WTC11 (cell line): ENCODE data around the gene GK2. TPM values are rescaled to one million over a fixed set of nuclear protein-coding genes. Genes with fewer than 3 reads are reported as not detected.

Experiments
- ATAC-seq: fragments of 200-7000 bp; cut with Tn5 transposase; 2 replicates; pipeline ENCODE4 v1.10.0; 2021; ENCODE audit warnings: mild to moderate bottlenecking, moderate library complexity
- Bru-seq: library from RNA; stranded (reverse); fragments of 400-500 nt; gene quantifications from one replicate; lab custom pipeline; 2021; lab: Mats Ljungman, UMichigan
- CTCF ChIA-PET: fragments of 300-600 bp; sonication (Branson Sonifier 250); formaldehyde crosslinking; loops from one replicate; lab custom pipeline; 2021; ENCODE audit warnings: antibody characterized with exemption; lab: Charles Lee
- POLR2A ChIA-PET: fragments of 350-600 bp; sonication (Branson Sonifier 250); formaldehyde crosslinking; loops from one replicate; lab custom pipeline; 2021; ENCODE audit warnings: antibody characterized with exemption; lab: Charles Lee
- DNase-seq: peaks from one replicate; pipeline ENCODE4 v3.0.0; 2021; ENCODE audit warnings: low spot score
- H3K27ac Mint-ChIP-seq: 2 replicates; pipeline ENCODE4 v1.8.0; 2021; ENCODE audit warnings: mixed read lengths
- H3K27me3 Mint-ChIP-seq: 2 replicates; pipeline ENCODE4 v1.8.0; 2021; ENCODE audit warnings: low read depth, mild to moderate bottlenecking, moderate library complexity, mixed read lengths
- H3K36me3 Mint-ChIP-seq: 2 replicates; pipeline ENCODE4 v1.8.0; 2021; ENCODE audit warnings: mixed read lengths
- H3K4me1 Mint-ChIP-seq: 2 replicates; pipeline ENCODE4 v1.8.0; 2022; ENCODE audit warnings: mixed read lengths
- H3K4me3 Mint-ChIP-seq: 2 replicates; pipeline ENCODE4 v1.8.0; 2021; ENCODE audit warnings: mild to moderate bottlenecking, moderate library complexity, mixed read lengths
- H3K9me3 Mint-ChIP-seq: 2 replicates; pipeline ENCODE4 v1.8.0; 2021; ENCODE audit warnings: mixed read lengths
- AFF4 ChIP-seq: sonication (generic); formaldehyde crosslinking; IDR thresholded peaks from 2 replicates; pipeline ENCODE4 v1.8.1; 2023; ENCODE audit warnings: mild to moderate bottlenecking, missing genetic modification reagents, borderline replicate concordance
- CBFB ChIP-seq: sonication (generic); formaldehyde crosslinking; IDR thresholded peaks from 2 replicates; pipeline ENCODE4 v1.8.1; 2022; ENCODE audit warnings: mild to moderate bottlenecking, low read depth, missing genetic modification reagents
- E2F5 ChIP-seq: sonication (generic); formaldehyde crosslinking; IDR thresholded peaks from 2 replicates; pipeline ENCODE4 v1.8.1; 2022; ENCODE audit warnings: mild to moderate bottlenecking, moderate library complexity, missing genetic modification reagents
- FOXP1 ChIP-seq: sonication (generic); formaldehyde crosslinking; IDR thresholded peaks from 2 replicates; pipeline ENCODE4 v1.8.0; 2022; ENCODE audit warnings: missing genetic modification reagents, mild to moderate bottlenecking, moderate library complexity, borderline replicate concordance
- FOXP4 ChIP-seq: sonication (generic); formaldehyde crosslinking; IDR thresholded peaks from 2 replicates; pipeline ENCODE4 v1.8.0; 2022; ENCODE audit warnings: mild to moderate bottlenecking, missing genetic modification reagents
- GABPB1 ChIP-seq: sonication (generic); formaldehyde crosslinking; IDR thresholded peaks from 2 replicates; pipeline ENCODE4 v1.8.1; 2023; ENCODE audit warnings: mild to moderate bottlenecking, missing genetic modification reagents
- GTF2I ChIP-seq: fragments of 250-450 bp; sonication (Bioruptor Pico); conservative IDR thresholded peaks from 2 replicates; pipeline ENCODE4 v1.4.0; 2021; ENCODE audit warnings: mild to moderate bottlenecking
- HMGA2 ChIP-seq: fragments of 250-450 bp; sonication (Bioruptor Pico); IDR thresholded peaks from 2 replicates; pipeline ENCODE4 v1.4.0; 2021; ENCODE audit warnings: mild to moderate bottlenecking, moderate library complexity
- IRF2 ChIP-seq: sonication (generic); formaldehyde crosslinking; IDR thresholded peaks from 2 replicates; pipeline ENCODE4 v1.8.0; 2022; ENCODE audit warnings: low read depth, missing genetic modification reagents, borderline replicate concordance
- MAX ChIP-seq: sonication (generic); formaldehyde crosslinking; IDR thresholded peaks from 2 replicates; pipeline ENCODE4 v1.8.0; 2022; ENCODE audit warnings: mild to moderate bottlenecking, missing genetic modification reagents
- NFATC4 ChIP-seq: fragments of 250-450 bp; sonication (Bioruptor Pico); IDR thresholded peaks from 2 replicates; pipeline ENCODE4 v1.9.0; 2021; ENCODE audit warnings: mild to moderate bottlenecking
- NFE2L1 ChIP-seq: sonication (generic); formaldehyde crosslinking; IDR thresholded peaks from 2 replicates; pipeline ENCODE4 v1.8.1; 2023; ENCODE audit warnings: missing genetic modification reagents
- NR1H2 ChIP-seq: sonication (generic); formaldehyde crosslinking; IDR thresholded peaks from 2 replicates; pipeline ENCODE4 v1.9.0; 2021; ENCODE audit warnings: mild to moderate bottlenecking, moderate library complexity, missing genetic modification reagents
- RORB ChIP-seq: fragments of 250-450 bp; sonication (Bioruptor Pico); IDR thresholded peaks from 2 replicates; pipeline ENCODE4 v1.9.0; 2021; ENCODE audit warnings: mild to moderate bottlenecking
- SMAD3 ChIP-seq: sonication (generic); formaldehyde crosslinking; IDR thresholded peaks from 2 replicates; pipeline ENCODE4 v1.8.0; 2022; ENCODE audit warnings: missing genetic modification reagents, mild to moderate bottlenecking, borderline replicate concordance
- TEAD4 ChIP-seq: sonication (generic); formaldehyde crosslinking; IDR thresholded peaks from 2 replicates; pipeline ENCODE4 v1.8.0; 2022; ENCODE audit warnings: mild to moderate bottlenecking, missing genetic modification reagents
- ZNF121 ChIP-seq: sonication (generic); formaldehyde crosslinking; IDR thresholded peaks from 2 replicates; pipeline ENCODE4 v1.8.0; 2023; ENCODE audit warnings: missing genetic modification reagents
- ZNF281 ChIP-seq: sonication (generic); formaldehyde crosslinking; IDR thresholded peaks from 2 replicates; pipeline ENCODE4 v1.8.0; 2023; ENCODE audit warnings: mild to moderate bottlenecking, missing genetic modification reagents
- ZNF416 ChIP-seq: fragments of 250-450 bp; sonication (Bioruptor Pico); IDR thresholded peaks from 2 replicates; pipeline ENCODE4 v1.9.0; 2021; ENCODE audit warnings: mild to moderate bottlenecking, inconsistent platforms
- ZNF425 ChIP-seq: fragments of 250-450 bp; sonication (Bioruptor Pico); conservative IDR thresholded peaks from 2 replicates; pipeline ENCODE4 v1.9.0; 2021; ENCODE audit warnings: mild to moderate bottlenecking
- long read RNA-seq, 3 experiments: library from RNA in 1 of 3; library from capped mRNA in 1 of 3; library from polyadenylated mRNA in 1 of 3; unstranded in 2 of 3; stranded (forward) in 1 of 3; transcript quantifications; one replicate each; pipeline ENCODE4 v2.0.0, GENCODE V29; 2021
- total RNA-seq: library from RNA; stranded (reverse); gene quantifications from 3 replicates; pipeline ENCODE4 v1.2.3, GENCODE V29; 2021

GK2 gene
- total RNA-seq (not detected in 3 replicates), Bru-seq, nascent RNA (not detected)
- long read RNA-seq, experiment 1, result 0 reads
- long read RNA-seq, experiment 2, result 0 reads
- long read RNA-seq, experiment 3, result 0 reads

GRCh38 chr4:79408063-79408462 is at the start of gene GK2:
Gene GK2, minus strand, starts transcription at chr4:79408228. Its CDS starts 28 bp downstream, at chr4:79408200.
- no peaks in the 10 kb centered on the region for H3K27me3 Mint-ChIP-seq
- no peak for DNase-seq
- CTCF ChIA-PET, result no interaction called here
- no peak; the same call in 1 of the 2 replicates for ATAC-seq
- POLR2A ChIA-PET, result no interaction called here
- TF ChIP-seq NR1H2 (CRISPR knock-in tag), result no peak
- no peak for TF ChIP-seq GABPB1 (CRISPR knock-in tag)
- no peak for TF ChIP-seq HMGA2 (CRISPR knock-in tag)
- TF ChIP-seq SMAD3 (CRISPR knock-in tag), result no peak
- peaks cover 13% of the 10 kb centered on the region for H3K9me3 Mint-ChIP-seq
- no peaks in the 10 kb centered on the region for H3K36me3 Mint-ChIP-seq
- H3K4me1 Mint-ChIP-seq, result peaks cover 9% of the 10 kb centered on the region
- no peak within 1 kb of the TSS for H3K4me3 Mint-ChIP-seq
- no peak within 1 kb of the TSS for H3K27ac Mint-ChIP-seq

- ChIA-PET POLR2A (no interaction called here), CTCF (no interaction called here)
- Mint-ChIP-seq H3K27me3 (no peaks in the 10 kb centered on the region), H3K9me3 (no peaks in the 10 kb centered on the region), H3K27ac (no peak overlapping the region), H3K4me3 (no peak overlapping the region), H3K36me3 (no peaks in the 10 kb centered on the region), H3K4me1 (peaks cover 14% of the 10 kb centered on the region)
- TF ChIP-seq ZNF416 (CRISPR knock-in tag), result no peak
- no peak for TF ChIP-seq TEAD4 (CRISPR knock-in tag)
- TF ChIP-seq NFATC4 (CRISPR knock-in tag), result no peak
- no peak for TF ChIP-seq MAX (CRISPR knock-in tag)
- no peak for TF ChIP-seq NFE2L1 (CRISPR knock-in tag)
- ATAC-seq (no peak), DNase-seq (no peak)
Observed at GRCh38 chr4:79455216-79455615, 47.2 kb upstream of the GK2 start.

- CTCF ChIA-PET, result no interaction called here
- no peak overlapping the region for H3K27ac Mint-ChIP-seq
- no peaks in the 10 kb centered on the region for H3K9me3 Mint-ChIP-seq
- DNase-seq (no peak), ATAC-seq (no peak)
- peaks cover 16% of the 10 kb centered on the region for H3K4me1 Mint-ChIP-seq
- H3K4me3 Mint-ChIP-seq, result no peak overlapping the region
- H3K36me3 Mint-ChIP-seq, result no peaks in the 10 kb centered on the region
- H3K27me3 Mint-ChIP-seq, result no peaks in the 10 kb centered on the region
- POLR2A ChIA-PET, result no interaction called here
- no peak for TF ChIP-seq ZNF121
- no peak for TF ChIP-seq AFF4
- no peak for TF ChIP-seq NFATC4 (CRISPR knock-in tag)
- TF ChIP-seq FOXP1 (CRISPR knock-in tag), result no peak
- TF ChIP-seq FOXP4 (CRISPR knock-in tag), result no peak
- TF ChIP-seq IRF2 (CRISPR knock-in tag), result no peak
- TF ChIP-seq E2F5 (CRISPR knock-in tag), result no peak
- TF ChIP-seq GTF2I (CRISPR knock-in tag), result no peak
- no peak for TF ChIP-seq CBFB (CRISPR knock-in tag)
- no peak for TF ChIP-seq RORB (CRISPR knock-in tag)
- TF ChIP-seq TEAD4 (CRISPR knock-in tag), result no peak
- TF ChIP-seq GABPB1 (CRISPR knock-in tag), result no peak
- no peak for TF ChIP-seq ZNF425 (CRISPR knock-in tag)
- TF ChIP-seq ZNF281 (CRISPR knock-in tag), result no peak
Observed at GRCh38 chr4:79454656-79455055, 46.6 kb upstream of the GK2 start.
